GM18858 (cell line): Measurements from ENCODE around the gene SRPRA.

ENCODE experiments used
- ATAC-seq: cut with Tn5 transposase; IDR thresholded peaks from one replicate; pipeline ENCODE4 v1.9.1; 2021; ENCODE audit not compliant: unreplicated experiment

Gene SRPRA

GRCh38 chr11:126231725-126232459, 36.8 kb downstream of the SRPRA start:
- ATAC-seq = no peak

DNA sequence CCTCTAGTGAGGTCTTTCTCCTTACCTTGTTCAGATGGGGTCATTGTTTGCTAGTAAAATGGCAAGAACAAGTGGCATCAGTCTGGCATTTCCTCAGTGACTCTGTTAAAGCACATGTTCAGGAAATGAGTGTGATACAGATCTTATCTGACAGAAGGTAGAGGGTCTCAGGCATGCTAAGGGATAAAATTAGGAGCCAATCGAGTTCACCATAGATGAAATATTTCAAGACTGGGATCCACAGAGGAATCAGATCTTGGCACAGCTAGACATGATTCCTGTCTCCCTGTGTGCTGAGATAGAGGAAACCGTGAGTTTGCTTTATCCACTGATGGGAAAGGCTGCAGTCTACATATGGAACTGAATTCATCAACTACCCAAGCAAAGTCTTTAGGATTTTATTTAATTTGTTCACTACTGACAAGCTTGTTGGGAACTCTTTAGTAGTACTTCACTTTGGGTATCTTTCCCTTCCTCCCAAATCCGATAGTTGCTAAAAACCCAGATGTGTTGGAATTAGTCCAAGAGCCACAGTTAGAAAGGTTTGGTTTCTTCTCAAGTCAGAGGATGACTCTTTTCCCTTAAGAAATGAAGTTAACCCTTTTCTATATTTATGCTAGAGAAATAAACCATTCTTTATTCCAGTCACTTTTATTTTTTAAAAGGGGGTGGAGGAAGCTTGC, 38.7 kb downstream of the SRPRA start:
- ATAC-seq = no peak

GRCh38 chr11:126226334-126227084, 42.2 kb downstream of the SRPRA start:
- no peak for ATAC-seq

GRCh38 chr11:126225295-126225665, 43.4 kb downstream of the SRPRA start:
- ATAC-seq = no peak

- ATAC-seq = no peak
These were observed 43.9 kb downstream of the SRPRA start for GRCh38 chr11:126224647-126225294.

DNA sequence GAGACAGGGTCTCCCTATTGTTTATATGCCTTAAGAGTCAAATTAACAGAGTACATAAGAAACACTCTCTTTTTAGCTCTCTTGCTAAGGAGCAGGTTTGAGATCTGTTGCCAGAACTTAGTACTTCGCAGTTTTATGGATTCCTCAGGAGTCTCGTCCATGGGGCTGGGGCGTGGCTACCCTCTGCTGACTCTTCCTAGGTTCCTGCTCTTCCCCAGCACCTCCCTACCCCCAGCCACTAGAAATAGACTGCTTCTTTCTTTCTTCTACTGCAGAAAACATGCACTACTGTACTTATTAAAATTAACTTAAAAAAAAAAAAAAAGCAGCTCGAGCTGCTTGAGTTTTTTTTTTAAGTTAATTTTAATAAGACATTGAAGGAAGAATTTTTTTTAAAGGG, 49.1 kb downstream of the SRPRA start:
- ATAC-seq = no peak

DNA sequence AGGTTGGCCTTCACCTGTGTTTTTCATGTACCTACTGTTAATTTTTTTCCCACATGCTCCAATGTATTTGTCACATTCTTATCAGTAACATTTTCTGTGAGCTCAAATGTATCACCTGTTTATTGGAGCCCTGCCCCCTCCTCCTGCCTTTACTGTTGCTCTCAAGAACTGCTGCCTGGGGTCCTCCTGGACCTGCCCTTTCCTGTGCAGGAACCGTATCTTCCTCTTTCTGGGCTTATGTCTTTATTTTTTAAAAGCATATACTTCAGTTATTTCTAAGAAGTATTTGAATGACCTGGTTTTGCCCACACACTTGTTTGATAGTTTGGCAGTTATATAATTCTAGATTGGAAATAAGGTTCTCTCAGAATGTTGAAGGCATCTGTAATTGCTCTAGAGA, 51.2 kb downstream of the SRPRA start:
- no peak for ATAC-seq

DNA sequence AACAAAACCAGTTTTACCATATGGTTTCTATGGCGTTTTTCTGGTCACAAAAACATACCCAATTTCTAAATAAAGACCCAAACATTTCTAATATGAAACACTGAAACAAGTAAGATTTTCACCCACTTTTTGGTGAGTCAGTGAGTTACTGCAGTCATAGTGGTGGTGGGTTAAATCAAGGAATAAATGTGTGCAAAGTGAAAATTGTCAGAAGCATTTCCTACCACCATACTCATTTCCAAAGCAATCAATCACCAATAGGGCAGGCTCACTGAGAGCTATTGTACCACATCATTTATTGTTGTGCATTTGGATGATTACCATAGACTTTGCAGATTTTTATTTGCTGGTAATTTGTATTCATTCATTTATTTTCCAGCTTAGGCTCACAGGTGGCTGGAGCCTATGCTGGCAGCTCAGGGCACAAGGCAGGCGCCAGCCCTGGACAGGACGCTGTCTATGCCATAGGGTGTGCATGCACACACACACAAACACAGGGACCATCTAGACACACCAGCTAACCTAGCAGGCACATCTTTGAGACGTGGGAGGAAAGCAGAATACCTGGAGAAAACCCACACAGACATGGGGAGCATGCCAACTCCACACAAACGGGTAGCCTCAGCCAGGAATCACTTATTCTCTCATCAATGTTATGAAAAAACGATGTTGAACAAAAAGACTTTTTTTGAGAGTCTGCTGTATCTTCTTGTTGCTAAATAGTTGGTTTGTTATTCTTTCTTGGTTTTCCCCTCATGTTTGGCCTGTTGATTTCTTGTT, 52.0 kb downstream of the SRPRA start:
- no peak for ATAC-seq

DNA sequence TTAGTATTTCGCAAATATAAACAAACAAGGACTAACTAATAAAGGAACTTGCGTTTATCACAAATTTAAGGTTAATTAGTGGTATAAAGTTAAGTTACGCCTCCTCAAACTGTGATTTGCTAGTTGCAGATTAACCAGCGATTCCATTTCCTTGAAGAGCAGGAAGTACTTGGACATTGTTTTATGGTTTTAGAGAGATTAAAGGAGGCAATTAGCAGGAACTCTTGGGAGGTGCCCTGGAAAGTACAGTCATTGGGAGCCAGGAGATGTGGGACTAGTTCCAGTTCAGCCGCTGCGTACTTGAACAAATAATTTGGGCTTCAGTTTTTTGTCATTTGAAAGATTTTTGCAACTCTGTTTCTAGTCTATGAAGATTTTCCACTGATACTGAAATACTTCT, 53.9 kb downstream of the SRPRA start:
- no peak for ATAC-seq

GRCh38 chr11:126214441-126214840, 54.3 kb downstream of the SRPRA start:
- no peak for ATAC-seq
